ENCODE data around the gene RAB1A.
A peak's percentile ranks its signal among the peaks of the same experiment; 100 is the strongest.

The RAB1A gene

GRCh38 chr2:65061910-65062339 lies 68.0 kb downstream of the RAB1A start:
- no peak for DNase-seq (ENCODE audit: low read depth, low spot score)

GRCh38 chr2:65061146-65061909 lies 68.6 kb downstream of the RAB1A start:
- no peak for DNase-seq (ENCODE audit: low read depth, low spot score)

- DNase-seq (ENCODE audit: low read depth, low spot score), result no peak
These were observed 70.8 kb downstream of the RAB1A start for GRCh38 chr2:65059071-65059470.

GRCh38 chr2:65057391-65058052 lies 72.4 kb downstream of the RAB1A start:
- DNase-seq (ENCODE audit: low read depth, low spot score), result peak; percentile 49

- no peak for DNase-seq (ENCODE audit: low read depth, low spot score)
These were observed 72.9 kb downstream of the RAB1A start for GRCh38 chr2:65057054-65057375.

GRCh38 chr2:65056215-65057053 lies 73.5 kb downstream of the RAB1A start, which contains the start of gene CEP68:
TSS of gene CEP68 (plus strand) at chr2:65056416. CDS start at chr2:65069445, 13,029 bp downstream.
- DNase-seq (ENCODE audit: low read depth, low spot score), result peak; percentile 99

GRCh38 chr2:65055422-65056214 lies 74.3 kb downstream of the RAB1A start:
- no peak for DNase-seq (ENCODE audit: low read depth, low spot score)

GRCh38 chr2:65054749-65055421 lies 75.0 kb downstream of the RAB1A start:
- no peak for DNase-seq (ENCODE audit: low read depth, low spot score)

- DNase-seq (ENCODE audit: low read depth, low spot score), result no peak
These were observed 76.7 kb downstream of the RAB1A start for GRCh38 chr2:65053199-65053598.

GRCh38 chr2:65050931-65051330 lies 79.0 kb downstream of the RAB1A start:
- DNase-seq (ENCODE audit: low read depth, low spot score), result peak; percentile 49

- no peak for DNase-seq (ENCODE audit: low read depth, low spot score)
These were observed 80.8 kb downstream of the RAB1A start for GRCh38 chr2:65049010-65049639.

- no peak for DNase-seq (ENCODE audit: low read depth, low spot score)
These were observed 83.1 kb downstream of the RAB1A start for GRCh38 chr2:65046633-65047407.

- peak; percentile 72 for DNase-seq (ENCODE audit: low read depth, low spot score)
These were observed 84.3 kb downstream of the RAB1A start for GRCh38 chr2:65045651-65046050.

GRCh38 chr2:65044097-65044735 lies 85.7 kb downstream of the RAB1A start:
- no peak for DNase-seq (ENCODE audit: low read depth, low spot score)

GRCh38 chr2:65043001-65043400 lies 86.9 kb downstream of the RAB1A start:
- no peak for DNase-seq (ENCODE audit: low read depth, low spot score)

- DNase-seq (ENCODE audit: low read depth, low spot score), result peak; percentile 90
These were observed 89.3 kb downstream of the RAB1A start for GRCh38 chr2:65040400-65041261.

GRCh38 chr2:65039640-65040039 lies 90.3 kb downstream of the RAB1A start:
- no peak for DNase-seq (ENCODE audit: low read depth, low spot score)

GRCh38 chr2:65037178-65037577 lies 92.7 kb downstream of the RAB1A start:
- no peak for DNase-seq (ENCODE audit: low read depth, low spot score)

Data from astrocyte of the hippocampus (primary cell).